CD4-positive, alpha-beta T cell (primary cell): Measurements from ENCODE around the gene METTL1. TPM values are rescaled to one million over a fixed set of nuclear protein-coding genes. Genes with fewer than 3 reads are reported as not detected.

Experiments
- ATAC-seq: fragments of 200-7000 bp; cut with Tn5 transposase; one replicate; pipeline ENCODE4 v1.10.0; 2022; ENCODE audit warnings: mild to moderate bottlenecking; ENCODE audit not compliant: poor library complexity
- CTCF ChIA-PET: fragments of 350-600 bp; sonication (Branson Sonifier 250); formaldehyde crosslinking; loops from one replicate; lab custom pipeline; 2021; ENCODE audit warnings: antibody characterized with exemption, inconsistent platforms; lab: Charles Lee
- POLR2A ChIA-PET: fragments of 350-600 bp; sonication (Branson Sonifier 250); formaldehyde crosslinking; loops from one replicate; lab custom pipeline; 2021; ENCODE audit warnings: antibody characterized with exemption, inconsistent platforms; lab: Charles Lee
- DNase-seq, 14 experiments: peaks; one replicate each; pipeline ENCODE4 v3.0.0-alpha.2; 2013 to 2020; ENCODE audit warnings: mixed read lengths in 2 of 14
- H3K27ac ChIP-seq, 2 donors: one replicate each; pipeline versions ENCODE4 v1.5.1 to v1.7.0; 2013; ENCODE audit warnings: low read length in 2 of 2, low read depth in 1 of 2, mild to moderate bottlenecking in 1 of 2
- H3K27me3 ChIP-seq, 2 experiments: 1 replicate in 1 of 2; 2 replicates in 1 of 2; pipeline versions ENCODE4 v1.6.1 to v1.7.0; 2013; ENCODE audit warnings: low read length in 2 of 2, control low read depth in 1 of 2, mild to moderate bottlenecking in 1 of 2, moderate library complexity in 1 of 2; ENCODE audit not compliant: insufficient read depth in 2 of 2, control insufficient read depth in 1 of 2
- H3K36me3 ChIP-seq: one replicate; pipeline ENCODE4 v1.6.1; 2013; ENCODE audit warnings: low read length, control low read depth; ENCODE audit not compliant: insufficient read depth
- H3K4me1 ChIP-seq: one replicate; pipeline ENCODE4 v1.6.1; 2013; ENCODE audit warnings: low read length, control low read depth; ENCODE audit not compliant: insufficient read depth
- H3K4me3 ChIP-seq: one replicate; pipeline ENCODE4 v1.5.1; 2013; ENCODE audit warnings: mild to moderate bottlenecking, low read length, moderate library complexity
- H3K9me3 ChIP-seq, 2 experiments: 1 replicate in 1 of 2; 2 replicates in 1 of 2; pipeline versions ENCODE4 v1.6.1 to v1.7.0; 2013; ENCODE audit warnings: low read length in 2 of 2, mild to moderate bottlenecking in 2 of 2, control low read depth in 1 of 2, moderate library complexity in 1 of 2; ENCODE audit not compliant: control insufficient read depth in 1 of 2, insufficient read depth in 1 of 2
- H3K27ac Mint-ChIP-seq: one replicate; pipeline ENCODE4 v1.8.0; 2020; ENCODE audit warnings: mixed read lengths
- H3K27me3 Mint-ChIP-seq: one replicate; pipeline ENCODE4 v1.8.0; 2021; ENCODE audit warnings: mixed read lengths
- H3K36me3 Mint-ChIP-seq: one replicate; pipeline ENCODE4 v1.8.0; 2021; ENCODE audit warnings: low read depth, mixed read lengths
- H3K4me1 Mint-ChIP-seq: one replicate; pipeline ENCODE4 v1.8.0; 2021; ENCODE audit warnings: low read depth, mixed read lengths
- H3K4me3 Mint-ChIP-seq: one replicate; pipeline ENCODE4 v1.8.0; 2020; ENCODE audit warnings: mild to moderate bottlenecking, mixed read lengths
- H3K9me3 Mint-ChIP-seq: one replicate; pipeline ENCODE4 v1.8.0; 2020; ENCODE audit warnings: mixed read lengths
- CTCF ChIP-seq: fragments of 200-600 bp; IDR thresholded peaks from one replicate; pipeline ENCODE4 v1.8.0; 2022; ENCODE audit warnings: antibody characterized with exemption, mild to moderate bottlenecking
- intact Hi-C, 2 experiments: fragments of 100-400 bp; cut with DNase I in 1 of 2; cut with micrococcal nuclease in 1 of 2; formaldehyde crosslinking; loops; one replicate each; pipeline versions ENCODE4 v1.15.1 to v1.9.0; 2023 to 2025; cut with DNase I, micrococcal nuclease
- total RNA-seq, 174 experiments: library from RNA in 2 of 174; stranded (reverse) in 2 of 174; gene quantifications; one replicate each; pipeline ENCODE4 v1.2.3 and lab custom pipeline; 2021 to 2026

METTL1 gene
- total RNA-seq, 2 experiments from 2014 or later: 9.3 to 12.0 TPM

GRCh38 chr12:57755194-57755453 is 16.8 kb downstream of the METTL1 start:
- no peak overlapping the region for H3K4me3 Mint-ChIP-seq
- no peaks in the 10 kb centered on the region for H3K9me3 Mint-ChIP-seq
- ATAC-seq (no peak), DNase-seq (peak in 1 of 14 experiments; percentile 6)
- H3K27ac ChIP-seq: peak overlapping the region in 1 of 2 donors; percentile 75
- TF ChIP-seq CTCF: no peak
- no peaks in the 10 kb centered on the region for H3K9me3 ChIP-seq
- H3K36me3 Mint-ChIP-seq: peaks cover 56% of the 10 kb centered on the region
- ChIA-PET CTCF (interaction anchor here (2.4 to 2.5 kb wide), 2 partner anchors 14 to 27 kb away, joined by 12 to 20 read pairs; partner anchors contain the start of gene TSFM), POLR2A (interaction anchor here (2.5 to 4.1 kb wide), 3 partner anchors 10 to 91 kb away, joined by 7 to 28 read pairs (median 26); partner anchors contain the start of genes CTDSP2 and TSPAN31)
- no peaks in the 10 kb centered on the region for H3K27me3 Mint-ChIP-seq
- intact Hi-C loops: loop anchor here in 1 of 2 experiments (5.0 kb wide), 1 partner anchor 77 kb away; no protein-coding TSS in a partner anchor
- peak overlapping the region; percentile 61 for H3K4me3 ChIP-seq
- peaks cover 24% of the 10 kb centered on the region for H3K36me3 ChIP-seq
- H3K27ac Mint-ChIP-seq: no peak overlapping the region
- no peaks in the 10 kb centered on the region for H3K27me3 ChIP-seq
- peaks cover 63% of the 10 kb centered on the region for H3K4me1 ChIP-seq
- peaks cover 73% of the 10 kb centered on the region for H3K4me1 Mint-ChIP-seq

DNA sequence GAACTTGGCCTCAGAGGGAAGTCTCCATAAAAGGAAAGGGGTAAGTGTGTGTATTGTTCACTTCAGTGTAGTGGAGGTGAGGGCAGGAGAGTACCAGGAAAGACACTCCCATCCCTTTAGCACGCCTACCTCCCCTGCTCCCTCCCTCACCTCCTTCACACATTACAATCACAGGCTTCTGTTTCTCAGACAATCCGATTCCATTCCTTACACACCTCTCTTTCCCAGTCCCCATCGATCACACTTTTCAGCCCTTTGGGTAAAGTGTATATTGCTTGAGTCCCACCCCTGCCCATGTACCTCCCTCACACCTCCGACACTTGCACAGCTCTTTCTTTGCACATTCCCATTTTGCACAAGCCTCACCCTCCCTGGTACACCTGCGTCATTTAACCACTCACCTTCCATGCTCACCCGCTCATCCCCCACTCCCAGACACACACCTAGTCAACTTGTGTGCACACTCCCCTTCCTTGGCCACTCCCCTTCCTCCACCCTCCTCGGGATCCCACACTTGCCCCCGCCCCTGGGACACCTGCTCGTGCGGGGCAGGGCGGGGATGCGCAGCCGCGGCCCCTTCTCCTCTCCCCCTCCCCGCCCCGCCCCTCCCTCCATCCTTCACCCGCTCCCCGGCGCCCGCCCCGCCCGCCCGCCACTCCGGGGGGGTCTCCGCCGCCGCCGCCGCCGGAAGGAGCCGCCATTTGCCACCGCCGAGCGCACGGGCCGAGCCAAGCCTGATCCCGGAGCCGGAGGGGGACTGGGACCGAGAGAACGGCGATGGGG is 17.3 kb downstream of the METTL1 start, which contains the start of gene MARCHF9:
Gene MARCHF9 (plus strand): TSS at position 693 of the 783 bp plus-strand sequence. CDS start 426 bp downstream, outside the sequence.
- ChIA-PET POLR2A (interaction anchor here (0.6 to 4.1 kb wide), 6 partner anchors 9 to 186 kb away, joined by 3 to 28 read pairs (median 6); partner anchors contain the start of genes CTDSP2, EEF1AKMT3, METTL1 and OS9), CTCF (interaction anchor here (2.4 to 2.5 kb wide), 2 partner anchors 13 to 28 kb away, joined by 12 to 20 read pairs; partner anchors contain the start of gene TSFM)
- Histone ChIP-seq H3K27me3 (no peaks in the 10 kb centered on the region), H3K4me3 (peak within 1 kb of the TSS; percentile 61), H3K4me1 (peaks cover 63% of the 10 kb centered on the region), H3K36me3 (peaks cover 25% of the 10 kb centered on the region), H3K9me3 (no peaks in the 10 kb centered on the region), H3K27ac (peak within 1 kb of the TSS; percentile 56 to 75)
- ATAC-seq: peak; percentile 52
- no peaks in the 10 kb centered on the region for H3K9me3 Mint-ChIP-seq
- H3K27ac Mint-ChIP-seq: peak within 1 kb of the TSS; percentile 93
- intact Hi-C loops: loop anchor here (5.0 kb wide), 4 partner anchors 78 to 277 kb away; partner anchors contain the start of genes ARHGAP9 (in 1 of the 2), CTDSP2 (in 1 of the 2), DDIT3 (in 1 of the 2) and MBD6 (in 1 of the 2)
- H3K4me3 Mint-ChIP-seq: peak within 1 kb of the TSS; percentile 92
- DNase-seq: peak; percentile 68 to 95 (median 86)
- H3K36me3 Mint-ChIP-seq: peaks cover 52% of the 10 kb centered on the region
- no peaks in the 10 kb centered on the region for H3K27me3 Mint-ChIP-seq
- no peak for TF ChIP-seq CTCF
- peaks cover 71% of the 10 kb centered on the region for H3K4me1 Mint-ChIP-seq

DNA sequence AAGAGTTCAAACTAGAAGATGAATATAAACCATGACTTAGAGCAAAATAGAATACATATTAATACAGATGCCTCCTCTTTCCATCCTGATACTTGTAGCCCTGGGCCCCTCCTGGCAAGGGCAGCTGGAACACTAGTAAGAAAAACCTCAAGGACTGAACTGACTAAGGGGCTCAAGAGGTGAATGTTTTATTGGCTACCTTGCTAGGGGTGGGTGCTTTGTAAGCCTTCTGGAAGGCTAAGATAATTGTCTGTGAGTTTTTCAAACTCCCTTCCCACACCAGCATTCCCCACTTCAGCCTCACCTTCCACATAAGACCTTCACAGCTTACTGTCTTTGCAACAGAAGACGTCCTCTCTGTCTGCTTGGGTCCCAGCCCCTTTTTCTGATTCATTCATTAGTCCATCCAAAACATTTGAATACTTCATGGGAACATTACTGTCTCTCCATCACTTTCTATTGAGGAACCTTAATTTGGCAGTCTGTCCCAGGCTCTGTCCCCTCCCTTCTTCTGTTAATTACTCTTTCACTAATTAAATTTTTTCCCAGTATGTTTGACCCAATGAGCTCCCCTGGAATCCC is 18.1 kb downstream of the METTL1 start:
- ChIA-PET POLR2A (interaction anchor here (0.6 to 4.1 kb wide), 5 partner anchors 9 to 187 kb away, joined by 3 to 28 read pairs (median 4); partner anchors contain the start of genes EEF1AKMT3, METTL1, OS9 and TSPAN31), CTCF (no interaction called here)
- Histone ChIP-seq H3K27me3 (no peaks in the 10 kb centered on the region), H3K9me3 (no peaks in the 10 kb centered on the region), H3K36me3 (peaks cover 25% of the 10 kb centered on the region), H3K4me1 (peaks cover 57% of the 10 kb centered on the region), H3K27ac (peak overlapping the region; percentile 56 to 75), H3K4me3 (peak overlapping the region; percentile 61)
- ATAC-seq (no peak), DNase-seq (peak in 2 of 14 experiments; percentile 16 to 28)
- Mint-ChIP-seq H3K36me3 (peaks cover 51% of the 10 kb centered on the region), H3K27me3 (no peaks in the 10 kb centered on the region), H3K4me1 (peaks cover 65% of the 10 kb centered on the region), H3K27ac (peak overlapping the region; percentile 87), H3K9me3 (no peaks in the 10 kb centered on the region), H3K4me3 (peak overlapping the region; percentile 89)
- intact Hi-C loops: loop anchor here (5.0 kb wide), 3 partner anchors 93 to 277 kb away; partner anchors contain the start of genes ARHGAP9 (in 1 of the 2), CTDSP2 (in 1 of the 2), DDIT3 (in 1 of the 2) and MBD6 (in 1 of the 2)
- TF ChIP-seq CTCF: no peak
